ENCODE measurements around the gene WDR88.

WDR88 gene

DNA sequence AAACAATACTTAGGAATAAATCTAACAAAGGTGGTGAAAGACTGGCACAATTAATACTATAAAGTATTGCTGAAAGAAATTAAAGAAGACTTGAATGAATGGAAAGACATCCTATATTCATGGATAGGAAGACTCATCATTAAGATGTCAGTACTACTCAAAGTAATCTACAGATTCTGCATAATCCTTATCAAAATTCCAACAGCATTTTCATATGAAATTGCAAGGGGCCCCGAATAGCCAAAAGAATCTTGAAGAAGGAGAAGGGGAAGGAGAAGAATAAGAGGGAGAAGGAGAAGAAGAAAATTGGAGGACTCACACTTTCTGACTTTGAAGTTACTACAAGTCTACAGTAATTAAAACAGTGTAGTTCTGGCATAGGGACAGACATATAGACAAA, 36.6 kb downstream of the WDR88 start:
- H3K9me3 ChIP-seq (ENCODE audit: insufficient read depth, low read length) = peaks cover 5% of the 10 kb centered on the region
- no peak for TF ChIP-seq EZH2phosphoT487 (IDR thresholded peaks at IDR 0.05; ENCODE audit: low read depth)
- TF ChIP-seq, protein P1, sequence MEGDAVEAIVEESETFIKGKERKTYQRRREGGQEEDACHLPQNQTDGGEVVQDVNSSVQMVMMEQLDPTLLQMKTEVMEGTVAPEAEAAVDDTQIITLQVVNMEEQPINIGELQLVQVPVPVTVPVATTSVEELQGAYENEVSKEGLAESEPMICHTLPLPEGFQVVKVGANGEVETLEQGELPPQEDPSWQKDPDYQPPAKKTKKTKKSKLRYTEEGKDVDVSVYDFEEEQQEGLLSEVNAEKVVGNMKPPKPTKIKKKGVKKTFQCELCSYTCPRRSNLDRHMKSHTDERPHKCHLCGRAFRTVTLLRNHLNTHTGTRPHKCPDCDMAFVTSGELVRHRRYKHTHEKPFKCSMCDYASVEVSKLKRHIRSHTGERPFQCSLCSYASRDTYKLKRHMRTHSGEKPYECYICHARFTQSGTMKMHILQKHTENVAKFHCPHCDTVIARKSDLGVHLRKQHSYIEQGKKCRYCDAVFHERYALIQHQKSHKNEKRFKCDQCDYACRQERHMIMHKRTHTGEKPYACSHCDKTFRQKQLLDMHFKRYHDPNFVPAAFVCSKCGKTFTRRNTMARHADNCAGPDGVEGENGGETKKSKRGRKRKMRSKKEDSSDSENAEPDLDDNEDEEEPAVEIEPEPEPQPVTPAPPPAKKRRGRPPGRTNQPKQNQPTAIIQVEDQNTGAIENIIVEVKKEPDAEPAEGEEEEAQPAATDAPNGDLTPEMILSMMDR (IDR thresholded peaks at IDR 0.05; ENCODE audit: low read depth, low read length) = no peak

DNA sequence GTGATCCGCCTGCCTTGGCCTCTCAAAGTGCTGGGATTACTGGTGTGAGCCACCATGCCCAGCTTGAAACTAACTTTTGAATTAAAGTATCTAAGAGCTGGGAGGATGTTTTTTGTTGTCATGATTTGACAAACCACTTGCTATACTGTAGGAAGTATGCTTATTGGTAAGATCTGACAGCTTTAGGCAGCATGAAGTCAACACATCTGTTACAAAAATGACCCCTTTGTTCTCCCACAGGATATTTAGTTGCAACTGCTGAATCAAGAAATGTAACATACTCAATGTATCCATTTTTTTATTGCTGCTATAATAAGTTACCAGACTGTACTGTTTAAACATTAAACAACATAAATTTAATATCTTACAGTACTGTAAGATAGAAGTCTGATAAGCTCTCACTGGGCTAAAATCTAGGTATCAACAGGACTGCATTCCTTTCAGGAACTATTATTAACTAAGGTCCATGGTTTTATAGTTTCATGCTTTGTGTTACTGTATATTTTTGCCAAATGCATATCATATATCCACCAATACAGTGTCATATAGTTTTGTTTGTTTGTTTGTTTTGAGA, 39.4 kb downstream of the WDR88 start:
- Histone ChIP-seq H3K4me1 (ENCODE audit: low read length) (peaks cover 6% of the 10 kb centered on the region; the same call in 1 of the 2 replicates), H3K4me2 (ENCODE audit: low read length) (no peak overlapping the region), H3K27ac (ENCODE audit: low read length) (no peak overlapping the region), H3K9ac (ENCODE audit: low read length) (no peak overlapping the region), H3K79me2 (ENCODE audit: low read length) (peaks cover 11% of the 10 kb centered on the region), H4K20me1 (ENCODE audit: insufficient read depth, low read length) (no peaks in the 10 kb centered on the region), H3K36me3 (replicated peaks; ENCODE audit: low read depth, low read length) (no peaks in the 10 kb centered on the region), H2AFZ (ENCODE audit: low read depth, low read length) (no peak overlapping the region), H3K27me3 (ENCODE audit: low read depth, low read length) (no peaks in the 10 kb centered on the region), H3K4me3 (ENCODE audit: low read length) (no peak overlapping the region), H3K9me3 (ENCODE audit: insufficient read depth, low read length) (peaks cover 5% of the 10 kb centered on the region)
- TF ChIP-seq, protein P1 (IDR thresholded peaks at IDR 0.05; ENCODE audit: low read depth, low read length) = no peak
- TF ChIP-seq EZH2phosphoT487 (IDR thresholded peaks at IDR 0.05; ENCODE audit: low read depth) = no peak

More for the DNA sequence above, 36.6 kb downstream of the WDR88 start:
- Histone ChIP-seq H3K4me1 (ENCODE audit: low read length) (no peaks in the 10 kb centered on the region), H3K36me3 (replicated peaks; ENCODE audit: low read depth, low read length) (no peaks in the 10 kb centered on the region), H3K79me2 (ENCODE audit: low read length) (no peaks in the 10 kb centered on the region), H3K9ac (ENCODE audit: low read length) (no peak overlapping the region), H3K4me2 (ENCODE audit: low read length) (no peak overlapping the region), H3K4me3 (ENCODE audit: low read length) (no peak overlapping the region), H3K27me3 (ENCODE audit: low read depth, low read length) (no peaks in the 10 kb centered on the region), H2AFZ (ENCODE audit: low read depth, low read length) (no peak overlapping the region), H3K27ac (ENCODE audit: low read length) (no peak overlapping the region), H4K20me1 (ENCODE audit: insufficient read depth, low read length) (no peaks in the 10 kb centered on the region)

DNA sequence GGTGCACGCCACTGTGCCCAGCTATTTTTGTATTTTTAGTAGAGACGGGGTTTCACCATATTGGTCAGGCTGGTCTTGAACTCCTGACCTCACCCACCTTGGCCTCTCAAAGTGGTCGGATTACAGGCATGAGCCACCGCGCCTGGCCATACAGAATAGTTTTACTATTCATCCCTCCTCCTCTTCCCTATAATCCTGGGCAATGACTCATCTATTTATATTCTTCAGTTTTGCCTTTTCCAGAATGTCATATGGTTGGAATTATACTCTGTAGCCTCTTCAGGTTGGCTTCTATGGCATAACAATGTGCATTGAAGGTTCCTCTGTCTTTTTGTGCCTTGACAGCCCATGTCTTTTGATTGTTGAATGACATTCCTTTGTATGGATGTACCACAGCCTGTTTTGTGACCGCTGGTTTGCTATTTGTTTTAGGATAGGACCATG, 40.0 kb downstream of the WDR88 start:
- Histone ChIP-seq H3K27ac (ENCODE audit: low read length) (no peak overlapping the region), H3K4me1 (ENCODE audit: low read length) (peaks cover 6% of the 10 kb centered on the region; the same call in 1 of the 2 replicates), H2AFZ (ENCODE audit: low read depth, low read length) (no peak overlapping the region), H3K9me3 (ENCODE audit: insufficient read depth, low read length) (peaks cover 5% of the 10 kb centered on the region), H3K27me3 (ENCODE audit: low read depth, low read length) (no peaks in the 10 kb centered on the region), H3K9ac (ENCODE audit: low read length) (no peak overlapping the region), H3K4me2 (ENCODE audit: low read length) (no peak overlapping the region), H3K4me3 (ENCODE audit: low read length) (no peak overlapping the region), H3K36me3 (replicated peaks; ENCODE audit: low read depth, low read length) (no peaks in the 10 kb centered on the region), H4K20me1 (ENCODE audit: insufficient read depth, low read length) (no peaks in the 10 kb centered on the region), H3K79me2 (ENCODE audit: low read length) (peaks cover 13% of the 10 kb centered on the region)
- TF ChIP-seq, protein P1 (IDR thresholded peaks at IDR 0.05; ENCODE audit: low read depth, low read length) = no peak
- no peak for TF ChIP-seq EZH2phosphoT487 (IDR thresholded peaks at IDR 0.05; ENCODE audit: low read depth)

DNA sequence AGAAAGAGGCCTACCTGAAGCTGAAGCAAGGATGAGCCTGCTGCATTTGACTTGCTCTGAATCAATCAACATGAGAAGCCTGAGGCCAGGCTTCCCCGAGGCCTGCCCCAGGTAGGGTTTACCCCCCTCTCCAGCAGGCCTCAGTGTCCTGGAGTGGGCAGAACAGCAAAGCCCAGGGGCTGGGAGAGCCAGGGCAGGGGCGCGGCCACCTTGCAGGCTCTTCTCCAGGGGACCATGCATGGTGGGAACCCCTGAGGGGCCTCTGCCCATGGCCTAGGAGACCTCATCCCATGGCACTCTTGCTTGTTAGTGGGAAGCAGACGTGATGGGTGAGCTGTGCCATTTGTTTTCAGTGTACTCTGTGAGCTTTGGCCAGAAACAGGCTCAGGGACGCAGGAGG, 42.3 kb downstream of the WDR88 start:
- Histone ChIP-seq H3K27ac (ENCODE audit: low read length) (no peak overlapping the region), H3K9ac (ENCODE audit: low read length) (no peak overlapping the region), H3K4me3 (ENCODE audit: low read length) (no peak overlapping the region), H2AFZ (ENCODE audit: low read depth, low read length) (no peak overlapping the region), H3K27me3 (ENCODE audit: low read depth, low read length) (no peaks in the 10 kb centered on the region), H3K9me3 (ENCODE audit: insufficient read depth, low read length) (no peaks in the 10 kb centered on the region), H4K20me1 (ENCODE audit: insufficient read depth, low read length) (no peaks in the 10 kb centered on the region), H3K4me1 (ENCODE audit: low read length) (peaks cover 11% of the 10 kb centered on the region; the same call in 1 of the 2 replicates), H3K36me3 (replicated peaks; ENCODE audit: low read depth, low read length) (no peaks in the 10 kb centered on the region), H3K4me2 (ENCODE audit: low read length) (no peak overlapping the region), H3K79me2 (ENCODE audit: low read length) (peaks cover 13% of the 10 kb centered on the region)
- no peak for TF ChIP-seq EZH2phosphoT487 (IDR thresholded peaks at IDR 0.05; ENCODE audit: low read depth)
- TF ChIP-seq, protein P1 (IDR thresholded peaks at IDR 0.05; ENCODE audit: low read depth, low read length) = no peak
